A549 (cell line): ENCODE data around the gene HOXA11. TPM values are rescaled to one million over a fixed set of nuclear protein-coding genes. Genes with fewer than 3 reads are reported as not detected.

ENCODE experiments used
- ATAC-seq, 2 experiments: fragments of 200-7000 bp in 1 of 2; fragments of >200 bp in 1 of 2; cut with Nextera tagmentation in 1 of 2; cut with Tn5 transposase in 1 of 2; 3 replicates each; pipeline versions ENCODE4 v1.8.0 to v1.9.1; 2018 to 2020; ENCODE audit warnings: mild to moderate bottlenecking in 1 of 2, moderate library complexity in 1 of 2
- CTCF ChIA-PET: fragments of 300-600 bp; sonication (Branson Sonifier 250); formaldehyde crosslinking; extraction: SDS; loops from one replicate; lab custom pipeline; 2021; ENCODE audit warnings: antibody characterized with exemption, inconsistent platforms; lab: Yijun Ruan, JAX
- POLR2A ChIA-PET: fragments of 350-600 bp; formaldehyde crosslinking; extraction: SDS; loops from one replicate; lab custom pipeline; 2021; ENCODE audit warnings: antibody characterized with exemption, inconsistent platforms; lab: Yijun Ruan, JAX
- DNase-seq, 2 experiments: peaks; one replicate each; pipeline versions ENCODE4 v3.0.0 to v3.0.0-alpha.2; 2011 to 2016; ENCODE audit warnings: low read depth in 1 of 2, low spot score in 1 of 2
- FAIRE-seq: peaks from 2 replicates; lab custom pipeline; 2011; peaks lifted over from hg19 to GRCh38; lab: Jason Lieb, UNC
- H3K27ac ChIP-seq, 2 experiments: fragments of >200 bp; sonication (Bioruptor Twin); formaldehyde crosslinking; 3 replicates each; pipeline ENCODE4 v1.5.1; 2016 to 2017
- H3K4me1 ChIP-seq: fragments of >200 bp; sonication (Bioruptor Twin); formaldehyde crosslinking; 3 replicates; pipeline ENCODE4 v1.6.1; 2016
- H3K4me2 ChIP-seq: fragments of >200 bp; sonication (Bioruptor Twin); formaldehyde crosslinking; 3 replicates; pipeline ENCODE4 v1.6.1; 2016
- H3K4me3 ChIP-seq: fragments of >200 bp; sonication (Bioruptor Twin); formaldehyde crosslinking; 3 replicates; pipeline ENCODE4 v1.5.1; 2016
- H3K9me3 ChIP-seq: fragments of >200 bp; sonication (Bioruptor Twin); formaldehyde crosslinking; 3 replicates; pipeline ENCODE4 v1.6.1; 2016
- EHF ChIP-seq: fragments of 250-450 bp; sonication (Bioruptor Pico); IDR thresholded peaks from 2 replicates; pipeline ENCODE4 v1.5.0; 2020; ENCODE audit warnings: mild to moderate bottlenecking
- ESRRA ChIP-seq: fragments of 150-350 bp; IDR thresholded peaks from 2 replicates; pipeline ENCODE4 v1.6.1; 2014; ENCODE audit warnings: mild to moderate bottlenecking, low read length, borderline replicate concordance
- FOXS1 ChIP-seq: fragments of 250-450 bp; sonication (Bioruptor Pico); IDR thresholded peaks from 2 replicates; pipeline ENCODE4 v1.5.0; 2020; ENCODE audit warnings: mild to moderate bottlenecking, moderate library complexity
- HEYL ChIP-seq: fragments of 250-450 bp; sonication (Bioruptor Pico); IDR thresholded peaks from 2 replicates; pipeline ENCODE4 v1.8.0; 2021; ENCODE audit warnings: mild to moderate bottlenecking, moderate library complexity
- JUN ChIP-seq, 2 experiments: fragments of >200 bp; sonication (Bioruptor Twin); formaldehyde crosslinking; IDR thresholded peaks; 2 replicates in 1 of 2; 3 replicates in 1 of 2; pipeline ENCODE4 v1.6.1; 2016 to 2017
- KDM5A ChIP-seq: fragments of 200-600 bp; sonication (generic); IDR thresholded peaks from 2 replicates; pipeline ENCODE4 v1.6.1; 2016; ENCODE audit warnings: antibody characterized with exemption, mild to moderate bottlenecking
- MAFK ChIP-seq: fragments of 450-650 bp; IDR thresholded peaks from 2 replicates; pipeline ENCODE4 v1.6.1; 2014; ENCODE audit not compliant: partially characterized antibody
- MAZ ChIP-seq: fragments of 150-350 bp; IDR thresholded peaks from 2 replicates; pipeline ENCODE4 v1.6.1; 2014; ENCODE audit warnings: antibody characterized with exemption, low read depth, low read length, borderline replicate concordance
- NR3C1 ChIP-seq: fragments of >200 bp; sonication (Bioruptor Twin); formaldehyde crosslinking; IDR thresholded peaks from 3 replicates; pipeline ENCODE4 v1.6.1; 2017
- PHF8 ChIP-seq: fragments of 200-600 bp; sonication (generic); IDR thresholded peaks from 2 replicates; pipeline ENCODE4 v1.6.1; 2016; ENCODE audit warnings: low read depth, mild to moderate bottlenecking, antibody characterized with exemption, moderate library complexity, borderline replicate concordance
- POLR2A ChIP-seq: IDR thresholded peaks from 2 replicates; pipeline ENCODE4 v1.6.1; 2012; ENCODE audit warnings: mild to moderate bottlenecking, low read length
- POLR2AphosphoS2 ChIP-seq: conservative IDR thresholded peaks from 2 replicates; pipeline ENCODE4 v1.6.1; 2012; ENCODE audit warnings: low read length, improper control_type of control experiment, inconsistent platforms
- RARB ChIP-seq: fragments of 250-450 bp; sonication (Bioruptor Pico); IDR thresholded peaks from 2 replicates; pipeline ENCODE4 v1.8.0; 2021; ENCODE audit warnings: mild to moderate bottlenecking, moderate library complexity
- RCOR1 ChIP-seq: fragments of 150-350 bp; IDR thresholded peaks from 2 replicates; pipeline ENCODE4 v1.6.1; 2014; ENCODE audit warnings: antibody characterized with exemption, low read length, low read depth
- RFX5 ChIP-seq: fragments of 450-650 bp; IDR thresholded peaks from 2 replicates; pipeline ENCODE4 v1.7.1; 2014; ENCODE audit warnings: antibody characterized with exemption, mild to moderate bottlenecking, moderate library complexity
- ZFP36 ChIP-seq: fragments of 450-650 bp; IDR thresholded peaks from 2 replicates; pipeline ENCODE4 v1.6.1; 2014; ENCODE audit warnings: borderline replicate concordance; ENCODE audit not compliant: partially characterized antibody
- ZSCAN20 ChIP-seq: fragments of 250-450 bp; sonication (Bioruptor Pico); IDR thresholded peaks from 2 replicates; pipeline ENCODE4 v1.8.0; 2022; ENCODE audit warnings: mild to moderate bottlenecking, moderate library complexity
- WGBS: methylation state at CpG from one replicate; pipeline ENCODE4 v1.1.6; 2017; ENCODE audit errors: missing lambda C conversion rate; 5-methylcytosine and 5-hydroxymethylcytosine counted together
- polyA plus RNA-seq, 4 experiments: library from polyadenylated mRNA; depleted of rRNA in 3 of 4; stranded (reverse); fragments of >200 nt; fragmentation: RNase III in 1 of 4; extraction: RNeasy Plus Mini Kit Qiagen cat#74134 plus additional on column Dnase treatment in 1 of 4; gene quantifications; 2 replicates in 3 of 4; 3 replicates in 1 of 4; pipeline ENCODE4 v1.2.3, GENCODE V29; 2011 to 2017
- TF ChIP-seq, protein P1 (sequence below): fragments of >200 bp; sonication (Bioruptor Twin); formaldehyde crosslinking; IDR thresholded peaks from 3 replicates; pipeline ENCODE4 v1.6.1; 2016
- TF ChIP-seq, protein P2 (sequence below): fragments of 250-450 bp; sonication (Bioruptor Pico); IDR thresholded peaks from 2 replicates; pipeline ENCODE4 v1.5.0; 2021; ENCODE audit warnings: mild to moderate bottlenecking, moderate library complexity, borderline replicate concordance
- TF ChIP-seq, protein P3 (sequence below): fragments of 450-650 bp; IDR thresholded peaks from 2 replicates; pipeline ENCODE4 v1.6.1; 2014; ENCODE audit warnings: antibody characterized with exemption
- TF ChIP-seq, protein P4 (sequence below): IDR thresholded peaks from 2 replicates; pipeline ENCODE4 v1.6.1; 2012
- TF ChIP-seq, protein P5 (sequence below): fragments of >200 bp; sonication (Bioruptor Twin); formaldehyde crosslinking; IDR thresholded peaks from 3 replicates; pipeline ENCODE4 v1.5.1; 2016
- TF ChIP-seq, protein P6 (sequence below): fragments of 150-350 bp; IDR thresholded peaks from 2 replicates; pipeline ENCODE4 v1.6.1; 2014; ENCODE audit warnings: low read depth, mild to moderate bottlenecking, low read length
- TF ChIP-seq, protein P7 (sequence below): IDR thresholded peaks from 2 replicates; pipeline ENCODE4 v1.6.1; 2012; ENCODE audit warnings: low read depth, borderline replicate concordance

The HOXA11 gene
- polyA plus RNA-seq, 2 of the 4 experiments (the other 2 are of a cell fraction), result 0.68 to 0.84 TPM

DNA sequence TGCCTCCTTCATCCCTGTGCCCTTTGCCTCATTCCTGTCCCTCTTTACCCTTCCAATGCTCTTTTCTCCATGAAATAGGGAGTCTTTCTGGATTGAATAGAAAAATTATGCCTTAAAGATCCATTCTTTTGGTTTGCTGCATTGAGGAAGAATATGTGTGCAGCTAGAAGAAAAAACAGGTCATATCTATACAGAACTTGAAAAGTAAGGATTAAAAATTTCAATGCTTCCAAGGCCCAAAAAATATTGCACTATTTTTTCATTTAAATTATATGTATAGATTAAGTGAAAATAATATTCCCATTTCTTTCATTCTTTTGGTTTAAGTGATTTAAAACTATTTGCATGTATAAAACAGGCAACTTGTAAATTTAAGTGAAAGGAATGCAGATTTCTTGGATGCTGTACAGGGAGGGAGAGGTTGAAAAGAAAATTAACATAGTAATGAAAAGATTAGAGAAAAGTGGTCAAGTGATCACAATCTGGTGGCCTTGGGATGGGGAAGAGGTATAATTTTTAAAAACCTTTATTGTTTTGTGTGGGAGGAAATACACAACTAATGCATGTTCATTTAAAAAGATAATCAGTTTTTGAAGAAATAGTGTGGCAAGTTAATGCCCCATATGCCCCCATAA is 39.0 kb upstream of the HOXA11 start:
- no peak overlapping the region for H3K4me3 ChIP-seq
- ChIA-PET CTCF (interaction anchor here (0.8 to 8.1 kb wide), 4 partner anchors 13 to 521 kb away, joined by 3 to 48 read pairs (median 6); no protein-coding TSS in a partner anchor), POLR2A (no interaction called here)

DNA sequence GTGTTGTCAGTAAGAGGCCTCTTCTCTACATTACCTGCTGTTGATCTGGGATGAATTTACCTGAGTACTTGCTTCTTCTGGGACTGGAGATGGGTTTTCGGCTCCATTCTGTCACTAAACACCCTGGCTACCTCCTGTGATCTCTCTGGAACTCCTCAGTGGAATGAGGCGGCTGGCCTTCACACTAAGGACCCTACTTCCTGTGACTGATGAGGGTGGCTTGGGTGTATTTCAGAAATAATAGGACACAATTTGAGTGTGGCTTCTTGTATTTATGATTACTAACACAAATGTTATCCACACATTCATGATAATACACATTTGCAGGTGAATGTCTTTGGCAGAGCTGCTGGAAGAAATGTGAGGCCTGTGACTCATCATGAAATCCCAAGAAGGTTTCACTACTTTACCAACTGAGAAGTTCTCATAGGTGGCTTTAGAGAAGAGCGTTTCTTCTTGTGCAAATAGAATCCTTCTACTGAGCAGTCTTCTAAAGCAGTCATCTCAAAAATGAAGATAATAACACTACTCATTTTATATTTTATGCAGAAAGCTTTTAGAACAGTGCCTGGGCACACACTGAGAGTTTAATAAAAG is 36.3 kb upstream of the HOXA11 start:
- H3K4me2 ChIP-seq, result no peak overlapping the region
- no peaks in the 10 kb centered on the region for H3K4me1 ChIP-seq
- no peak overlapping the region for H3K27ac ChIP-seq
- WGBS, result 73% methylated on average over 3 of the region's 3 CpGs
- FAIRE-seq, result no peak
- no peak overlapping the region for H3K4me3 ChIP-seq
- ChIA-PET CTCF (interaction anchor here (8.1 kb wide), 1 partner anchor 11 kb away, joined by 48 read pairs; no protein-coding TSS in a partner anchor), POLR2A (no interaction called here)
- TF ChIP-seq MAZ, result no peak
- TF ChIP-seq, protein P1, sequence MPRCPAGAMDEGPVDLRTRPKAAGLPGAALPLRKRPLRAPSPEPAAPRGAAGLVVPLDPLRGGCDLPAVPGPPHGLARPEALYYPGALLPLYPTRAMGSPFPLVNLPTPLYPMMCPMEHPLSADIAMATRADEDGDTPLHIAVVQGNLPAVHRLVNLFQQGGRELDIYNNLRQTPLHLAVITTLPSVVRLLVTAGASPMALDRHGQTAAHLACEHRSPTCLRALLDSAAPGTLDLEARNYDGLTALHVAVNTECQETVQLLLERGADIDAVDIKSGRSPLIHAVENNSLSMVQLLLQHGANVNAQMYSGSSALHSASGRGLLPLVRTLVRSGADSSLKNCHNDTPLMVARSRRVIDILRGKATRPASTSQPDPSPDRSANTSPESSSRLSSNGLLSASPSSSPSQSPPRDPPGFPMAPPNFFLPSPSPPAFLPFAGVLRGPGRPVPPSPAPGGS, result no peak
- no peak for TF ChIP-seq RARB (CRISPR knock-in tag)
- TF ChIP-seq ZFP36, result no peak
- no peak for TF ChIP-seq RCOR1
- no peak for TF ChIP-seq KDM5A
- no peak for TF ChIP-seq EHF
- TF ChIP-seq, protein P2, sequence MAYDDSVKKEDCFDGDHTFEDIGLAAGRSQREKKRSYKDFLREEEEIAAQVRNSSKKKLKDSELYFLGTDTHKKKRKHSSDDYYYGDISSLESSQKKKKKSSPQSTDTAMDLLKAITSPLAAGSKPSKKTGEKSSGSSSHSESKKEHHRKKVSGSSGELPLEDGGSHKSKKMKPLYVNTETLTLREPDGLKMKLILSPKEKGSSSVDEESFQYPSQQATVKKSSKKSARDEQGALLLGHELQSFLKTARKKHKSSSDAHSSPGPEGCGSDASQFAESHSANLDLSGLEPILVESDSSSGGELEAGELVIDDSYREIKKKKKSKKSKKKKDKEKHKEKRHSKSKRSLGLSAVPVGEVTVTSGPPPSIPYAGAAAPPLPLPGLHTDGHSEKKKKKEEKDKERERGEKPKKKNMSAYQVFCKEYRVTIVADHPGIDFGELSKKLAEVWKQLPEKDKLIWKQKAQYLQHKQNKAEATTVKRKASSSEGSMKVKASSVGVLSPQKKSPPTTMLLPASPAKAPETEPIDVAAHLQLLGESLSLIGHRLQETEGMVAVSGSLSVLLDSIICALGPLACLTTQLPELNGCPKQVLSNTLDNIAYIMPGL (CRISPR knock-in tag), result no peak
- TF ChIP-seq, protein P3, sequence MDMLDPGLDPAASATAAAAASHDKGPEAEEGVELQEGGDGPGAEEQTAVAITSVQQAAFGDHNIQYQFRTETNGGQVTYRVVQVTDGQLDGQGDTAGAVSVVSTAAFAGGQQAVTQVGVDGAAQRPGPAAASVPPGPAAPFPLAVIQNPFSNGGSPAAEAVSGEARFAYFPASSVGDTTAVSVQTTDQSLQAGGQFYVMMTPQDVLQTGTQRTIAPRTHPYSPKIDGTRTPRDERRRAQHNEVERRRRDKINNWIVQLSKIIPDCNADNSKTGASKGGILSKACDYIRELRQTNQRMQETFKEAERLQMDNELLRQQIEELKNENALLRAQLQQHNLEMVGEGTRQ, result no peak
- no peak for ATAC-seq
- no peaks in the 10 kb centered on the region for H3K9me3 ChIP-seq
- DNase-seq, result no peak

More for the DNA sequence above, 39.0 kb upstream of the HOXA11 start:
- TF ChIP-seq PHF8 (no peak), POLR2AphosphoS2 (no peak), MAZ (no peak), ESRRA (no peak), HEYL (CRISPR knock-in tag) (no peak), ZSCAN20 (CRISPR knock-in tag) (no peak), POLR2A (no peak), MAFK (no peak), JUN (IDR thresholded peaks at IDR 0.05) (no peak), RFX5 (no peak), NR3C1 (no peak), FOXS1 (CRISPR knock-in tag) (no peak)
- TF ChIP-seq, protein P4, sequence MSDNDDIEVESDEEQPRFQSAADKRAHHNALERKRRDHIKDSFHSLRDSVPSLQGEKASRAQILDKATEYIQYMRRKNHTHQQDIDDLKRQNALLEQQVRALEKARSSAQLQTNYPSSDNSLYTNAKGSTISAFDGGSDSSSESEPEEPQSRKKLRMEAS, result no peak
- TF ChIP-seq, protein P2 (CRISPR knock-in tag), result no peak
- TF ChIP-seq, protein P5, sequence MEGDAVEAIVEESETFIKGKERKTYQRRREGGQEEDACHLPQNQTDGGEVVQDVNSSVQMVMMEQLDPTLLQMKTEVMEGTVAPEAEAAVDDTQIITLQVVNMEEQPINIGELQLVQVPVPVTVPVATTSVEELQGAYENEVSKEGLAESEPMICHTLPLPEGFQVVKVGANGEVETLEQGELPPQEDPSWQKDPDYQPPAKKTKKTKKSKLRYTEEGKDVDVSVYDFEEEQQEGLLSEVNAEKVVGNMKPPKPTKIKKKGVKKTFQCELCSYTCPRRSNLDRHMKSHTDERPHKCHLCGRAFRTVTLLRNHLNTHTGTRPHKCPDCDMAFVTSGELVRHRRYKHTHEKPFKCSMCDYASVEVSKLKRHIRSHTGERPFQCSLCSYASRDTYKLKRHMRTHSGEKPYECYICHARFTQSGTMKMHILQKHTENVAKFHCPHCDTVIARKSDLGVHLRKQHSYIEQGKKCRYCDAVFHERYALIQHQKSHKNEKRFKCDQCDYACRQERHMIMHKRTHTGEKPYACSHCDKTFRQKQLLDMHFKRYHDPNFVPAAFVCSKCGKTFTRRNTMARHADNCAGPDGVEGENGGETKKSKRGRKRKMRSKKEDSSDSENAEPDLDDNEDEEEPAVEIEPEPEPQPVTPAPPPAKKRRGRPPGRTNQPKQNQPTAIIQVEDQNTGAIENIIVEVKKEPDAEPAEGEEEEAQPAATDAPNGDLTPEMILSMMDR, result no peak
- TF ChIP-seq, protein P6, sequence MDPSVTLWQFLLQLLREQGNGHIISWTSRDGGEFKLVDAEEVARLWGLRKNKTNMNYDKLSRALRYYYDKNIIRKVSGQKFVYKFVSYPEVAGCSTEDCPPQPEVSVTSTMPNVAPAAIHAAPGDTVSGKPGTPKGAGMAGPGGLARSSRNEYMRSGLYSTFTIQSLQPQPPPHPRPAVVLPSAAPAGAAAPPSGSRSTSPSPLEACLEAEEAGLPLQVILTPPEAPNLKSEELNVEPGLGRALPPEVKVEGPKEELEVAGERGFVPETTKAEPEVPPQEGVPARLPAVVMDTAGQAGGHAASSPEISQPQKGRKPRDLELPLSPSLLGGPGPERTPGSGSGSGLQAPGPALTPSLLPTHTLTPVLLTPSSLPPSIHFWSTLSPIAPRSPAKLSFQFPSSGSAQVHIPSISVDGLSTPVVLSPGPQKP, result no peak
- TF ChIP-seq, protein P7, sequence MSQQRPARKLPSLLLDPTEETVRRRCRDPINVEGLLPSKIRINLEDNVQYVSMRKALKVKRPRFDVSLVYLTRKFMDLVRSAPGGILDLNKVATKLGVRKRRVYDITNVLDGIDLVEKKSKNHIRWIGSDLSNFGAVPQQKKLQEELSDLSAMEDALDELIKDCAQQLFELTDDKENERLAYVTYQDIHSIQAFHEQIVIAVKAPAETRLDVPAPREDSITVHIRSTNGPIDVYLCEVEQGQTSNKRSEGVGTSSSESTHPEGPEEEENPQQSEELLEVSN, result no peak
- H3K9me3 ChIP-seq, result no peaks in the 10 kb centered on the region
- H3K27ac ChIP-seq, result no peak overlapping the region
- FAIRE-seq, result no peak
- H3K4me1 ChIP-seq, result no peaks in the 10 kb centered on the region
- ATAC-seq, result no peak
- DNase-seq, result no peak
- H3K4me2 ChIP-seq, result no peak overlapping the region
